Astrocyte (in vitro differentiated cells and primary cell): ENCODE results near the gene UBE2G2. TPM values are rescaled to one million over a fixed set of nuclear protein-coding genes. Genes with fewer than 3 reads are reported as not detected.

Experiments
- DNase-seq: peaks from one replicate; pipeline ENCODE4 v3.0.0-alpha.2; 2010; ENCODE audit warnings: low read depth
- FAIRE-seq: peaks from 2 replicates; lab custom pipeline; 2011; peaks lifted over from hg19 to GRCh38; lab: Jason Lieb, UNC
- H2AFZ ChIP-seq: 2 replicates; pipeline ENCODE4 v1.6.0; 2012; ENCODE audit warnings: low read depth, low read length, inconsistent platforms
- H3K27ac ChIP-seq: 2 replicates; pipeline ENCODE4 v1.5.1; 2011; ENCODE audit warnings: low read depth, low read length, inconsistent platforms
- H3K27me3 ChIP-seq: 2 replicates; pipeline ENCODE4 v1.6.0; 2011; ENCODE audit warnings: low read length, inconsistent platforms; ENCODE audit not compliant: insufficient read depth
- H3K36me3 ChIP-seq: 2 replicates; pipeline ENCODE4 v1.5.1; 2011; ENCODE audit warnings: low read length, inconsistent platforms; ENCODE audit not compliant: insufficient read depth
- H3K4me1 ChIP-seq: 2 replicates; pipeline ENCODE4 v1.5.1; 2011; ENCODE audit warnings: low read length, inconsistent platforms; ENCODE audit not compliant: insufficient read depth
- H3K4me2 ChIP-seq: 2 replicates; pipeline ENCODE4 v1.6.0; 2012; ENCODE audit warnings: low read length, inconsistent platforms
- H3K4me3 ChIP-seq: 2 replicates; pipeline ENCODE4 v1.5.1; 2011; ENCODE audit warnings: low read depth, mild to moderate bottlenecking, low read length, inconsistent platforms; ENCODE audit not compliant: insufficient read depth
- H3K79me2 ChIP-seq: 2 replicates; pipeline ENCODE4 v1.6.0; 2012; ENCODE audit warnings: mild to moderate bottlenecking, low read length, inconsistent platforms; ENCODE audit not compliant: insufficient read depth
- H3K9ac ChIP-seq: 2 replicates; pipeline ENCODE4 v1.6.0; 2012; ENCODE audit warnings: mild to moderate bottlenecking, low read length, inconsistent platforms
- H3K9me3 ChIP-seq: 2 replicates; pipeline ENCODE4 v1.5.1; 2012; ENCODE audit warnings: low read depth, mild to moderate bottlenecking, low read length, inconsistent platforms; ENCODE audit not compliant: insufficient read depth
- H4K20me1 ChIP-seq: 2 replicates; pipeline ENCODE4 v1.6.0; 2012; ENCODE audit warnings: low read length, inconsistent platforms; ENCODE audit not compliant: insufficient read depth
- H3K27ac Mint-ChIP-seq: one replicate; pipeline ENCODE4 v1.8.0; 2021; ENCODE audit warnings: mild to moderate bottlenecking, mixed read lengths; ENCODE audit not compliant: unreplicated experiment
- H3K27me3 Mint-ChIP-seq: one replicate; pipeline ENCODE4 v1.8.0; 2021; ENCODE audit warnings: low read depth, mixed read lengths; ENCODE audit not compliant: unreplicated experiment
- H3K36me3 Mint-ChIP-seq: one replicate; pipeline ENCODE4 v1.8.0; 2021; ENCODE audit warnings: low read depth, mixed read lengths; ENCODE audit not compliant: unreplicated experiment
- H3K4me1 Mint-ChIP-seq: one replicate; pipeline ENCODE4 v1.8.0; 2021; ENCODE audit warnings: low read depth, mixed read lengths; ENCODE audit not compliant: unreplicated experiment
- H3K4me3 Mint-ChIP-seq: one replicate; pipeline ENCODE4 v1.8.0; 2021; ENCODE audit warnings: mild to moderate bottlenecking, moderate library complexity, mixed read lengths; ENCODE audit not compliant: unreplicated experiment
- H3K9me3 Mint-ChIP-seq: one replicate; pipeline ENCODE4 v1.8.0; 2021; ENCODE audit warnings: mild to moderate bottlenecking, mixed read lengths; ENCODE audit not compliant: unreplicated experiment
- EZH2 ChIP-seq: IDR thresholded peaks from 2 replicates; pipeline ENCODE4 v1.6.1; 2012; ENCODE audit warnings: mild to moderate bottlenecking, low read length, inconsistent platforms; ENCODE audit not compliant: insufficient read depth
- total RNA-seq: library from RNA; stranded (reverse); gene quantifications from 2 replicates; pipeline ENCODE4 v1.2.1, GENCODE V29; 2021
- TF ChIP-seq, protein P1 (sequence below): IDR thresholded peaks from 2 replicates; pipeline ENCODE4 v1.5.1; 2011; ENCODE audit warnings: low read depth, mild to moderate bottlenecking, inconsistent platforms, low read length, moderate library complexity; ENCODE audit not compliant: insufficient read depth

UBE2G2 gene
- total RNA-seq, 1 donor from 2014 or later, result 74.5 TPM

GRCh38 chr21:44815225-44815624 lies 13.6 kb upstream of the UBE2G2 start:
- Mint-ChIP-seq H3K4me3 (no peak overlapping the region), H3K9me3 (peaks cover 9% of the 10 kb centered on the region), H3K4me1 (peaks cover 5% of the 10 kb centered on the region), H3K36me3 (peaks cover 9% of the 10 kb centered on the region), H3K27ac (no peak overlapping the region), H3K27me3 (peaks cover 2% of the 10 kb centered on the region)
- Histone ChIP-seq H3K27ac (no peak overlapping the region), H4K20me1 (peaks cover 72% of the 10 kb centered on the region), H3K79me2 (peaks cover 73% of the 10 kb centered on the region), H3K4me3 (no peak overlapping the region), H3K4me2 (no peak overlapping the region), H3K9me3 (peaks cover 2% of the 10 kb centered on the region), H2AFZ (no peak overlapping the region), H3K36me3 (no peaks in the 10 kb centered on the region), H3K9ac (no peak overlapping the region), H3K27me3 (no peaks in the 10 kb centered on the region), H3K4me1 (no peaks in the 10 kb centered on the region)
- FAIRE-seq (no peak), DNase-seq (no peak)
- TF ChIP-seq EZH2, result no peak
- TF ChIP-seq, protein P1, sequence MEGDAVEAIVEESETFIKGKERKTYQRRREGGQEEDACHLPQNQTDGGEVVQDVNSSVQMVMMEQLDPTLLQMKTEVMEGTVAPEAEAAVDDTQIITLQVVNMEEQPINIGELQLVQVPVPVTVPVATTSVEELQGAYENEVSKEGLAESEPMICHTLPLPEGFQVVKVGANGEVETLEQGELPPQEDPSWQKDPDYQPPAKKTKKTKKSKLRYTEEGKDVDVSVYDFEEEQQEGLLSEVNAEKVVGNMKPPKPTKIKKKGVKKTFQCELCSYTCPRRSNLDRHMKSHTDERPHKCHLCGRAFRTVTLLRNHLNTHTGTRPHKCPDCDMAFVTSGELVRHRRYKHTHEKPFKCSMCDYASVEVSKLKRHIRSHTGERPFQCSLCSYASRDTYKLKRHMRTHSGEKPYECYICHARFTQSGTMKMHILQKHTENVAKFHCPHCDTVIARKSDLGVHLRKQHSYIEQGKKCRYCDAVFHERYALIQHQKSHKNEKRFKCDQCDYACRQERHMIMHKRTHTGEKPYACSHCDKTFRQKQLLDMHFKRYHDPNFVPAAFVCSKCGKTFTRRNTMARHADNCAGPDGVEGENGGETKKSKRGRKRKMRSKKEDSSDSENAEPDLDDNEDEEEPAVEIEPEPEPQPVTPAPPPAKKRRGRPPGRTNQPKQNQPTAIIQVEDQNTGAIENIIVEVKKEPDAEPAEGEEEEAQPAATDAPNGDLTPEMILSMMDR, result no peak

DNA sequence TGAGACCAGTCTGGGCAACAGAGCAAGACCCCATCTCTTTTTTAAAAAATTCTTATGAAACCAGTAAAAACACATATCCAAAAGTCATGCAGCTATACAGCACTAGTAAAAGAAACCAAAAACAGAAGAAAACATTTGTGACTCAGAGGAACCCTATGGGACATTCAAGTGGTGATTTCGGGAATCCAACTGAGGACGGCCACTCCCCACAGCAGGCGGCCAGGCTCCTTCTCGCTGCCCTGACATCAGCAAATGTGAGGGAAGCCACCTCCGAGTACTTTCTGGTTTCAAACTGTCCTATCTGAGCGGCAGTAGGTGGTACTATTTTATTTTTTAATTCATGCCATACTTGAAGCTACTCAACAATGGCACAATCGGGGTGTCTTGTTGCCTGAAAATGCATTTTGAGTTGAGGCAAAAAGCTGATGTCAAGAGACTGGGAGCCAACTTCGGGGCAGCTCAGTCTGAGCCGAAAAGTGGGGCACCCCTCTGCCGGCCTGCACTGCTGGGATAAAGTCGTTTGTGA lies 12.9 kb upstream of the UBE2G2 start:
- Histone ChIP-seq H3K9ac (no peak overlapping the region), H3K9me3 (no peaks in the 10 kb centered on the region), H3K4me2 (no peak overlapping the region), H2AFZ (no peak overlapping the region), H4K20me1 (peaks cover 78% of the 10 kb centered on the region), H3K27me3 (no peaks in the 10 kb centered on the region), H3K79me2 (peaks cover 80% of the 10 kb centered on the region), H3K27ac (no peak overlapping the region), H3K4me1 (no peaks in the 10 kb centered on the region), H3K36me3 (no peaks in the 10 kb centered on the region), H3K4me3 (no peak overlapping the region)
- Mint-ChIP-seq H3K4me1 (peaks cover 5% of the 10 kb centered on the region), H3K36me3 (peaks cover 8% of the 10 kb centered on the region), H3K27ac (peak overlapping the region; percentile 34), H3K9me3 (peaks cover 2% of the 10 kb centered on the region), H3K4me3 (no peak overlapping the region), H3K27me3 (peaks cover 6% of the 10 kb centered on the region)
- FAIRE-seq (no peak), DNase-seq (no peak)
- TF ChIP-seq, protein P1, result no peak
- no peak for TF ChIP-seq EZH2

DNA sequence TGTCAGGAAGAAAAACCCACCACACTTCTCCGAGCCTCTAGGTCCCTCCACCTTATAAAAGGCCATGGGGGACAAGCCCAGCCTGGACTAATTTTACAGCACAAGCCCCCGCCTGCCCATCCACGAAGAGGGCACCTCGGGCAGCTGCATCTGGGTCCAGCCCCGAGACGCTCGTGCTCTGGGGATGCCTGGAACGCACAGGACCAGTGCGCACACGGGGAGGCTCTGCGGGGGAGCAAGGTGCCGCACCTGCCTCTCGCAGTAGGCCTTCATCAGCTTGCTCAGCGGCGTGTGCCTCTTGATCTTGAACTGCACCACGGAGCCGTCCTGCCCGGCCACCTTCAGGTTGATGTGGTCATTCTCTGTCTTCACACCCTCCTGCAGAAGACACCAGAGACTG lies 12.1 kb upstream of the UBE2G2 start:
- Mint-ChIP-seq H3K27me3 (peaks cover 6% of the 10 kb centered on the region), H3K4me1 (peaks cover 5% of the 10 kb centered on the region), H3K4me3 (no peak overlapping the region), H3K9me3 (no peaks in the 10 kb centered on the region), H3K27ac (no peak overlapping the region), H3K36me3 (peaks cover 6% of the 10 kb centered on the region)
- Histone ChIP-seq H3K79me2 (peaks cover 87% of the 10 kb centered on the region), H3K4me3 (no peak overlapping the region), H2AFZ (no peak overlapping the region), H3K9me3 (no peaks in the 10 kb centered on the region), H3K9ac (no peak overlapping the region), H3K27me3 (no peaks in the 10 kb centered on the region), H3K36me3 (peaks cover 7% of the 10 kb centered on the region), H3K4me2 (no peak overlapping the region), H3K27ac (no peak overlapping the region), H4K20me1 (peaks cover 86% of the 10 kb centered on the region), H3K4me1 (no peaks in the 10 kb centered on the region)
- FAIRE-seq (no peak), DNase-seq (no peak)
- TF ChIP-seq, protein P1, result no peak
- TF ChIP-seq EZH2, result no peak
